A673 (cell line): ENCODE results near the gene SPEG.

Source experiments
- CTCF ChIP-seq: fragments of 300-800, 200-600 bp; sonication (generic); conservative IDR thresholded peaks from 2 replicates; pipeline ENCODE4 v1.5.1; 2017; ENCODE audit warnings: low read depth, mild to moderate bottlenecking, antibody characterized with exemption, low read length, moderate library complexity, mixed read lengths
- EZH2 ChIP-seq: fragments of 200-600 bp; sonication (generic); IDR thresholded peaks from 2 replicates; pipeline ENCODE4 v1.6.1; 2017; ENCODE audit warnings: borderline replicate concordance, low read depth, mild to moderate bottlenecking, mixed read lengths, antibody characterized with exemption, low read length; ENCODE audit not compliant: poor library complexity, severe bottlenecking

- TF ChIP-seq EZH2, result no peak
- TF ChIP-seq CTCF, result no peak
Measured at GRCh38 chr2:219473511-219473910, 38.9 kb downstream of the SPEG start.
